SH-SY5Y (cell line): ENCODE data around the gene RPE65.

Experiments used
- GATA2 ChIP-seq: IDR thresholded peaks from 2 replicates; pipeline ENCODE4 v1.6.1; 2011; ENCODE audit warnings: mild to moderate bottlenecking, low read depth, low read length
- GATA3 ChIP-seq: IDR thresholded peaks from 2 replicates; pipeline ENCODE4 v1.6.1; 2011; ENCODE audit warnings: low read depth, mild to moderate bottlenecking, low read length, moderate library complexity

GRCh38 chr1:68401506-68401905 lies 48.2 kb downstream of the RPE65 start:
- TF ChIP-seq GATA3 (no peak), GATA2 (no peak)
